Measurements from ENCODE around the gene CLCN3.
"Not testable (repeated sequence)": the region's sequence is repeated elsewhere in the genome, so short reads cannot be mapped to it uniquely, and the experiment has no call there.

Gene CLCN3

GRCh38 chr4:169658196-169658595 is 37.8 kb downstream of the CLCN3 start:
- no peak for DNase-seq

DNA sequence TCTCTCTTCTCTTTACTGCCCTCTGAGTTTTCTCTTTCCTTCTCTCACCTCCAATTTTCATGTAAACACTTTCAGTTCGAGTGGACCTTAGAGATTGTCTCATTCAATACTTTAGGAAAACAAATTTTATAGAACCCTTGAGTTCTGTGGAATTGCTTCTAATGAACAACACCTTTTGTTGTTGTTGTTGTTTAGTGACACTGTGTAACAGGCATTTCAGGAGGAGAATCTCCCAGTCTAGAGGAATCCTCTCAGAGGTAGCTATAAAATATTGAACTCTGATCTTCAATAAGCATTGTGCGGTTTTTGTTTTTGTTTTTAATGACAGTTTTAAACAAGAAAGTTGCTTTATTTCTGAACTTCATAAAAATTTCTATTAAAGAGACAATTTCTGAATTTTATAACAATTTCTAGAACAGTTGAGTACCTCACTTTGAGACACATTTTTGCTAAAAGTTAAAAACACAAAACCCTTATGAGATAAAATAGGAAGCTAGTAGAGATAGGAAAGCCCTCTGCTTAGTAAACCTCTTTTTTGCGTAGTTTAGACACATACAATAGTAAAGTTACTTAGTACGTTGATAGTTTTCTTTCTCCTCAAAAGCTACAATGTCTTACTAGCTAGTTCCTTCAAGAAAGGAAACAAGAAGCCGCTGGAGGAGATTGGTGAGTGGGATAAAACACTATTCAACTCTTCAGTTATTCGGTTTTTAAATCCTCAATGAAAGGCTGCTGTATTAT is 38.8 kb downstream of the CLCN3 start:
- DNase-seq = peak in 1 of 14 donors; percentile 18

DNA sequence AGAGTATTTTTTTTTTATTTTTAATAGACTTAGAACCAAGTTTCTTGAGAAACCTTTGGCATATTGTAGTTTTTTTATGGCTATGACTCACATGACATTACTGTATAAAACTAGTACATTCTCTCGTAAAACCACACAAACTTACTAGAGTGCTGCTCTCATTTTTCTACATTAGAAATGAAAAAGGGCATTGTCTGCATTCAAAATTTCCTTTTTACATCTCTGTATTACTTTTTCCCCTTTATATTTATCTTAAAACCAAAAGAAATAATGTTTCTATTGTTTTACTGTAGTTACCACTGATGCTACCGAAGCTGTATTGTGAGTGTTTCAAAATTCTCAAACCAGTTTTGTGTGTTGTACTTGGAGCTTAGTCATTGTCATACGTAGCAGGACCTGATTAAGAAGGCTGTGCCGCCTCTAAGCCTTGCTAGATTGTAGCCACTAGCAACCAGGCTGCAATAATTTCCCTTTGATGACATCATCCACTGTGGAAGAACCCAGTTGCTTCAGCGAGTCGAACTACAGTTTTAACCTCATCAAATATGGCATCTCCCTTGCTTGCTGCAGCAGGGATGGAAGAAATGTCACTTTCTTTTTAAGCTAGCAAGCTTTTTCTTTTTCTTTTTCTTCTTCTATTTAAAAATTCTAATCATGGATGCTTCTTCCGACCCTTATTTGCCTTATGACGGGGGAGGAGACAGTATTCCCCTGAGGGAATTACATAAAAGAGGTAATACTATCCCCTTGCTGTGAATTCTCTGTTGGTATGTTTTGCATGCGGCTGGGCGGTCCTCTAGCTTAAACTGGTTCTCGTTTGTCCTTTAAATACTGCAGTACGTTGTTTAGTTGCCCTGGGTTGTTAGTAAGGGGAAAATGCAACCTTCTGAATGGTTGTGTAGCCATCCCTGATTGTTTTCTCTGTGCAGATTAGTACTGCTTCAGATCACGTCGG is 39.6 kb downstream of the CLCN3 start:
- peak in 12 of 14 donors; percentile 19 to 94 (median 37) for DNase-seq

- peak in 1 of 14 donors; percentile 30 for DNase-seq
Measured at GRCh38 chr4:169660929-169661328, 40.6 kb downstream of the CLCN3 start.

- no peak for DNase-seq
Measured at GRCh38 chr4:169661761-169662160, 41.4 kb downstream of the CLCN3 start.

DNA sequence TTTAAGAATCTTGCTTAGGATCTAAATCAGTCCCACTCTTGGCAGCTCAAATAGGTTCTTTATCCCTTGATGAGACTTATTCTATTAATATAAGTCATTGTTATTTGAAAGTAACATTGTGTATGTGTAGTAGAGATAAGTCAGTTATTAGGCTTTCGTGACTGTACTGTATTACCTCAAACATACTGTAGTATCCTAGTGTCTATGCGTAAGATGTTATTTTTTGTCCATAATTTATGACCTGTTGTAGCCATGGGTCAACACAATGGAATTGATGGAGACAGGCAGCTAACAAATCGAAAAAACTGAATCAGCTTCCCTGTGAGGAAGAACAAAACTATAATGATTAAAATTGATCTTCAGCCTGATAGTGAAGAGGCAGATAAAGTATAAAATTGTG is 41.8 kb downstream of the CLCN3 start:
- DNase-seq = no peak

DNA sequence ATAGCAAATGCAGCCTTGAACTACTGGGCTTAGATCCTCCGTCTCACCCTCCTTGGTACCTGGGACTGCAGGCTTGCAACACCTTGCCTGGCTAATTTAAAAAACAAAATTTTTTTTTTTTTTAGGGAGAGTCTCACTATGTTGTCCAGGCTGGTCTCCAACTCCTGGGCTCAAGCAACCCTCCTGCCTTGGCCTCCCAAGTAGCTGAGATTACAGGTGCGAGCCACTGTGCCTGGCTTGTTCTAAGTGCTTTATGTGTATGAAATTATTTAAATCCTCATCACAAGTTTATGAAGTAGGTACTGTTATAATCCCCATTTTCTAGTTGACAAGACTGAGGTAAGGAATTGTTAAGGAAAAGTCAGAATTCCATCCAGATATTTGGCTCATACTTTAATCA is 43.0 kb downstream of the CLCN3 start:
- no peak for DNase-seq

GRCh38 chr4:169663831-169664230 is 43.5 kb downstream of the CLCN3 start:
- peak in 1 of 14 donors; percentile 4 for DNase-seq

- no peak for DNase-seq
Measured at GRCh38 chr4:169664615-169665014, 44.2 kb downstream of the CLCN3 start.

DNA sequence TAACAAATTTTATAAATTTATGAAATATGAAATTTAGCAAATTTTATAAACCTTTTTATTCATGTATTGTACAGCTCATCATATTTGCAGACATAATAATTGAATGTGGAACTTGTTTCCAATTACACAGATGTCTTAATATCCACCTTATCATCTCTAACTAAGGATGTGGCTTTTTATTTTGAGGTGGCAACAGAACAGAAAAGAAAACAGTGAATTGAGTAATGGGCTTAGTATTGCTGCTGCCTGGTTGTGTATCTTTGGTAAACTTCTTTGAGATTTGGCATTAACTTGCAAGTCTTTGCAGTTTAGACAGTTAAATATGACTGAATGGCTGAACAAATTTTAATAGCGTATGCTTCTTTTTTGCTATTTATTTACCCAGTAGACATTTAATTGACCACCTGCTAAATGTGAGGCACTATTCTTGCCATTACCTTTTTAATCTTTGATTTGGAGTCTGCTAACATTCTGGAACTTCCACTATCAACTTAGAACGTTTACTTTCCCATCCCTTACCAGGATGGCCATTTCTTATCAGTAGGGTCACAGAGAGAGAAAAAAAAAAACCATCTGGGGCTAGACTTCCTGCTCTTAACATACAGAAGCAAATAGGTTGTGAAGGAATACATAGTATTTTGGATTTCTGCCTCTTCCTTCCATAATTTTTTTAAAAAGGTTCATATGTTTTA is 44.8 kb downstream of the CLCN3 start:
- no peak for DNase-seq

DNA sequence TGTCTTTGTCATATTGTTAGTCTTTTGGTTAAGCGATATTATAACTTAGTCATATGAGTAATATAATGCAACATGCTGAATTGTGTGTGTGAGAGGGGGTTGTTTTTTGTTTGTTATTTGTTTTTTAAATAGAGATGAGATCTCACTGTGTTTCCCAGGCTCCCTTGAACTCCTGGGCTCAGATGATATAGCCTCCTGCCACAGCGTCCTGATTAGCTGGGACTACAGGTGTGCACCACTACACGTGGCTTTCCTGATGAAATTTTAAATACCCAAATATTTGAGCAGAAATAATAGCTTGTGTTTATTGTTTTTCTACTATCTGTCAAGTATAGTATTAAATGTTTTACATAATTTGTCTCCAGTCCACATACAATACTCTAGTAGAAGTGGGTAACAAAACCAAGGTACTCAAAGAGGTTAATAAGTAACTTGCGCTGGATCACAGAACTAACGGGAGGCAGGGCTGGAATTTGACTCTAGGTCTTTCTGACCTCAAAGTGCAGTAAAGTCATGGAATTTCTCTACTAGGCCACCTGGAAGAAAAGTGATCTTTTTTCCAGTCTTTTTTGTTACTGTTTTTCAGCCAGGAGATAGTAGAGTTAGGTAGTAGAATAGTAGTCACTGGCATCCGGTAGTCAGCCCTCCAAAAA is 47.8 kb downstream of the CLCN3 start:
- DNase-seq = no peak

- no peak for DNase-seq
Measured at GRCh38 chr4:169675825-169676224, 55.4 kb downstream of the CLCN3 start.

DNA sequence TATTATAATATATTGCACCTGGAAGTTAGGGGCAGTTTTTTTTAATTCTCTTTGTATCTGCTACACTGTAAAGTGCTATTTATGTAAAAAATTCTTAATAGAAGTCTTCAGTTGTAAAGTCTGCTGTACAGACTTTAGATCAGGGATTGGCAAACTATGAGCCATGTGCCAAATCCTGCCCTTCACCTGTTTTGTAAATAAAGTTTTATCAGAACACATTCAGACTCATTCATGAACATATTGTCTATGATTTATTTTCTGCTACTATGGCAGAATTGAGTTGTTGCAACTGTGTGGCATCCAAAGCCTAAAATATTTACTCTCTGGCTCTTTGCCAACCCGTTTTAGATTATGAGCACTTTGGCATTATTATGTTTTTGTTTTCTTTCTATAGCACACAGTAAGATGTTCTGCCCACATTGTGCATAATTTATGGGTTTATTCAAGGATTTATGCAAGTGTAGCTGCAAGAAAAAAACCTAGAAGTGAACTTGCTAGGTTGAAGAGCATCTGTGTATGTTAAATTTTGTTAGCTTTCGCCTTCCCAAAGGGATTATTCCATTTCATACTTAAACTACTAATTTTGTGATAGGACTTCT is 56.9 kb downstream of the CLCN3 start:
- no peak for DNase-seq

GRCh38 chr4:169678486-169678885 is 58.1 kb downstream of the CLCN3 start:
- DNase-seq = not testable (repeated sequence)

GRCh38 chr4:169678951-169679591 is 58.7 kb downstream of the CLCN3 start:
- not testable (repeated sequence) for DNase-seq

- no peak for DNase-seq
Measured at GRCh38 chr4:169682372-169683047, 62.1 kb downstream of the CLCN3 start.

- DNase-seq = no peak
Measured at GRCh38 chr4:169689681-169690080, 69.3 kb downstream of the CLCN3 start.

- no peak for DNase-seq
Measured at GRCh38 chr4:169690787-169691186, 70.4 kb downstream of the CLCN3 start.

DNA sequence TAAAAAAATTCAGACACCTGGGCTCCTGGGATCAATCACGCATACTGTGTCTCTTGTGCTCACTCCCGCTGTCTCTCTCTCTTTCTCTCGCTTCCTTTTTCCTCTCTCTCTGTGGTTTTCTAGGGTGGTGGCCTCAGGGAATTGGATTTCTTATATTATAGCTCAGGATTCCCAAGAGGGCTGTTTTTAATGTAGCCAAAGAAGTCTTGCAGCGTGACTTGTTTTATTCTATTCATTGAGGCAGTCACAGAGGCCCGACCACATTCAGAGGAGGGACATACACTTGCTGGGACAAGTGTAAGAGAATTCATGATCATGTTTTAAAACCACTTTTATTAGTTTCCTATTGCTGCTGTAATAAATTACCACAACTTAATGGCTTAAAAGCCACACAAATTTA is 78.0 kb downstream of the CLCN3 start:
- no peak for DNase-seq

- no peak for DNase-seq
Measured at GRCh38 chr4:169707958-169708643, 87.7 kb downstream of the CLCN3 start.

All from C1 segment of cervical spinal cord (tissue), 14 donors.